ENCODE results near the gene EVI5.

DNA sequence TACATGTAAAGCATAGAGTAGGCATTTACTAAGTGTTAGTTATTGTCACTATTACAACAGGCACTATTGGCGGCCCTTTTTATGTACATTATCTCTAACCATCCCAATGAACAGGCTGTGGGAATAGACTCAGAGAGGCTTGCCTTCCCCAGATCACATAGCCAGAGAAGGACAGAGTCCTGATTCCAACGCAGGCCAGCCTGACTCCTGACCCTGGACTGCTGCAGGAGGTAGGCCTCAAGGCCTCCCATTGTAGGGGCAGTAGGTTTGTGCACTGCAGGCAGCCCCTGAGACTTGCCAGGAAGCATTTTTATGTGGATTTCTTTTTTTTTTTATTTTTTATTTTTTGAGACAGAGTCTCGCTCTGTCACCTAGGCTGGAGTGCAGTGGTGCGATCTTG is 291.8 kb downstream of the EVI5 start:
- TF ChIP-seq CTCF (IDR thresholded peaks at IDR 0.05), result no peak
- no peak for TF ChIP-seq POLR2A (IDR thresholded peaks at IDR 0.05)

All from adrenal gland (tissue), 5 donors.